ENCODE results near the gene ERBB3. TPM values are rescaled to one million over a fixed set of nuclear protein-coding genes. Genes with fewer than 3 reads are reported as not detected.

The ERBB3 gene
- total RNA-seq, 2 experiments from 2014 or later, result not detected

DNA sequence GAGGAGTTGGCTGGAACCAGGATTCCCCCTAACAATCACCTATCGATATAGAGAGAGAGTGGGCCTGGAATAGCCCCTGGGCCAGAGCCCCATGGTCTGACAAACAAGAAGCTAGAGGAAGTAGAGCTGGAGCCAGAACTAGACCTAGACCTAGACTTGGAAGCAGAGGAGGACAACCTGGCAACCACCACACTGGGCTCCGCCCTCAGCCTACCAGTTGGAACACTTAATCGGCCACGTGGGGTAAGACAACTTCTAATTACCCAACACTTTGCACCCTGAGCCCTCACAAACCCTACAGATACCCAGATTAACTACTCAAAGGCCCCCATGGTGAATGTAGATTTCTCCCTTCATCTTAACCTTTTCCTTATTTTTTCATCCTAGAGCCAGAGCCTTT is 19.8 kb downstream of the ERBB3 start:
- POLR2A ChIA-PET, result interaction anchor here (0.6 kb wide), 1 partner anchor 419 kb away, joined by 3 read pairs; no protein-coding TSS in a partner anchor
- peaks cover 3% of the 10 kb centered on the region; the same call in 1 of the 2 replicates for H3K36me3 ChIP-seq (ENCODE audit: insufficient read depth, low read length)
- intact Hi-C loops (cut with micrococcal nuclease; ENCODE audit: unreplicated experiment), result loop anchor here (5.0 kb wide), 1 partner anchor 37 kb away; no protein-coding TSS in a partner anchor

DNA sequence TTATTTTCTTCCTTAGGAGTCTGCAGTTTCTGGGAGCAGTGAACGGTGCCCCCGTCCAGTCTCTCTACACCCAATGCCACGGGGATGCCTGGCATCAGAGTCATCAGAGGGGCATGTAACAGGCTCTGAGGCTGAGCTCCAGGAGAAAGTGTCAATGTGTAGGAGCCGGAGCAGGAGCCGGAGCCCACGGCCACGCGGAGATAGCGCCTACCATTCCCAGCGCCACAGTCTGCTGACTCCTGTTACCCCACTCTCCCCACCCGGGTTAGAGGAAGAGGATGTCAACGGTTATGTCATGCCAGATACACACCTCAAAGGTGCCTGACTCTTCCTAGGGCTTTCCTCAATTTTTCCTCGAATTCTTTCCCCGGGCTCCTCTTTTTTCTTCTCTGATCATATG is 21.1 kb downstream of the ERBB3 start:
- CTCF ChIA-PET (ENCODE audit: unreplicated experiment), result no interaction called here
- no TSS peak for BruUV-seq (replicated peaks)
- peaks cover 15% of the 10 kb centered on the region for H3K36me3 ChIP-seq (ENCODE audit: insufficient read depth, low read length)

More for the DNA sequence above, 19.8 kb downstream of the ERBB3 start:
- TF ChIP-seq, protein P1, sequence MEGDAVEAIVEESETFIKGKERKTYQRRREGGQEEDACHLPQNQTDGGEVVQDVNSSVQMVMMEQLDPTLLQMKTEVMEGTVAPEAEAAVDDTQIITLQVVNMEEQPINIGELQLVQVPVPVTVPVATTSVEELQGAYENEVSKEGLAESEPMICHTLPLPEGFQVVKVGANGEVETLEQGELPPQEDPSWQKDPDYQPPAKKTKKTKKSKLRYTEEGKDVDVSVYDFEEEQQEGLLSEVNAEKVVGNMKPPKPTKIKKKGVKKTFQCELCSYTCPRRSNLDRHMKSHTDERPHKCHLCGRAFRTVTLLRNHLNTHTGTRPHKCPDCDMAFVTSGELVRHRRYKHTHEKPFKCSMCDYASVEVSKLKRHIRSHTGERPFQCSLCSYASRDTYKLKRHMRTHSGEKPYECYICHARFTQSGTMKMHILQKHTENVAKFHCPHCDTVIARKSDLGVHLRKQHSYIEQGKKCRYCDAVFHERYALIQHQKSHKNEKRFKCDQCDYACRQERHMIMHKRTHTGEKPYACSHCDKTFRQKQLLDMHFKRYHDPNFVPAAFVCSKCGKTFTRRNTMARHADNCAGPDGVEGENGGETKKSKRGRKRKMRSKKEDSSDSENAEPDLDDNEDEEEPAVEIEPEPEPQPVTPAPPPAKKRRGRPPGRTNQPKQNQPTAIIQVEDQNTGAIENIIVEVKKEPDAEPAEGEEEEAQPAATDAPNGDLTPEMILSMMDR (conservative IDR thresholded peaks at IDR 0.05; ENCODE audit: low read length), result no peak
- TF ChIP-seq EZH2phosphoT487 (IDR thresholded peaks at IDR 0.05; ENCODE audit: borderline replicate concordance, low read depth, low read length), result no peak
- H3K9me3 ChIP-seq (ENCODE audit: low read length), result no peaks in the 10 kb centered on the region
- no TSS peak for BruUV-seq (replicated peaks)
- H3K4me2 ChIP-seq (ENCODE audit: low read length), result no peak overlapping the region
- H2AFZ ChIP-seq (ENCODE audit: low read length), result no peak overlapping the region
- H3K4me3 ChIP-seq (ENCODE audit: low read depth, low read length, poor library complexity, severe bottlenecking), result no peak overlapping the region
- H4K20me1 ChIP-seq (ENCODE audit: insufficient read depth, low read length), result no peaks in the 10 kb centered on the region
- H3K9me2 ChIP-seq (ENCODE audit: insufficient read depth, low read length), result no peaks in the 10 kb centered on the region
- DNase-seq (ENCODE audit: low spot score), result no peak
- peaks cover 11% of the 10 kb centered on the region for H3K4me1 ChIP-seq (ENCODE audit: insufficient read depth, low read length, poor library complexity, severe bottlenecking)
- H3K79me2 ChIP-seq (ENCODE audit: insufficient read depth, low read depth, low read length), result peaks cover 5% of the 10 kb centered on the region
- CTCF ChIA-PET (ENCODE audit: unreplicated experiment), result interaction anchor here (0.6 kb wide), 1 partner anchor 255 kb away, joined by 3 read pairs; no protein-coding TSS in a partner anchor
- no peak overlapping the region for H3K27ac ChIP-seq (ENCODE audit: low read depth, low read length, poor library complexity, severe bottlenecking)

DNA sequence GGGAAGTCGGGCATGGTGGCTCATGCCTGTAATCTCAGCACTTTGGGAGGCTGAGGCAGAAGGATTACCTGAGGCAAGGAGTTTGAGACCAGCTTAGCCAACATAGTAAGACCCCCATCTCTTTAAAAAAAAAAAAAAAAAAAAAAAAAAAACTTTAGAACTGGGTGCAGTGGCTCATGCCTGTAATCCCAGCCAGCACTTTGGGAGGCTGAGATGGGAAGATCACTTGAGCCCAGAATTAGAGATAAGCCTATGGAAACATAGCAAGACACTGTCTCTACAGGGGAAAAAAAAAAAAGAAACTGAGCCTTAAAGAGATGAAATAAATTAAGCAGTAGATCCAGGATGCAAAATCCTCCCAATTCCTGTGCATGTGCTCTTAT is 22.7 kb downstream of the ERBB3 start:
- POLR2A ChIA-PET, result interaction anchor here (0.7 to 4.0 kb wide), 4 partner anchors 12 to 67 kb away, joined by 3 to 64 read pairs (median 6); partner anchors contain the start of genes ESYT1, RPL41 and ZC3H10
- peak overlapping the region; percentile 83 for H3K4me2 ChIP-seq (ENCODE audit: low read length)

More for the DNA sequence above, 21.1 kb downstream of the ERBB3 start:
- Histone ChIP-seq H3K9me3 (ENCODE audit: low read length) (no peaks in the 10 kb centered on the region), H3K4me3 (ENCODE audit: low read depth, low read length, poor library complexity, severe bottlenecking) (no peak overlapping the region), H3K4me2 (ENCODE audit: low read length) (no peak overlapping the region), H3K4me1 (ENCODE audit: insufficient read depth, low read length, poor library complexity, severe bottlenecking) (peaks cover 15% of the 10 kb centered on the region), H3K9me2 (ENCODE audit: insufficient read depth, low read length) (no peaks in the 10 kb centered on the region), H3K79me2 (ENCODE audit: insufficient read depth, low read depth, low read length) (peaks cover 17% of the 10 kb centered on the region), H3K27ac (ENCODE audit: low read depth, low read length, poor library complexity, severe bottlenecking) (no peak overlapping the region), H4K20me1 (ENCODE audit: insufficient read depth, low read length) (peaks cover 8% of the 10 kb centered on the region), H2AFZ (ENCODE audit: low read length) (no peak overlapping the region)
- POLR2A ChIA-PET, result interaction anchor here (0.6 kb wide), 1 partner anchor 369 kb away, joined by 3 read pairs; no protein-coding TSS in a partner anchor
- DNase-seq (ENCODE audit: low spot score), result no peak
- no peak for TF ChIP-seq EZH2phosphoT487 (IDR thresholded peaks at IDR 0.05; ENCODE audit: borderline replicate concordance, low read depth, low read length)
- TF ChIP-seq, protein P1 (conservative IDR thresholded peaks at IDR 0.05; ENCODE audit: low read length), result no peak
- intact Hi-C loops (cut with micrococcal nuclease; ENCODE audit: unreplicated experiment), result no loop called here

More for the DNA sequence above, 22.7 kb downstream of the ERBB3 start:
- peaks cover 27% of the 10 kb centered on the region for H3K4me1 ChIP-seq (ENCODE audit: insufficient read depth, low read length, poor library complexity, severe bottlenecking)
- CTCF ChIA-PET (ENCODE audit: unreplicated experiment), result no interaction called here
- no peak for DNase-seq (ENCODE audit: low spot score)
- H3K9me2 ChIP-seq (ENCODE audit: insufficient read depth, low read length), result no peaks in the 10 kb centered on the region
- BruUV-seq (replicated peaks), result no TSS peak
- intact Hi-C loops (cut with micrococcal nuclease; ENCODE audit: unreplicated experiment), result no loop called here
- H3K4me3 ChIP-seq (ENCODE audit: low read depth, low read length, poor library complexity, severe bottlenecking), result peak overlapping the region; percentile 93
- no peak overlapping the region for H3K27ac ChIP-seq (ENCODE audit: low read depth, low read length, poor library complexity, severe bottlenecking)
- peaks cover 32% of the 10 kb centered on the region for H3K36me3 ChIP-seq (ENCODE audit: insufficient read depth, low read length)
- no peak for TF ChIP-seq EZH2phosphoT487 (IDR thresholded peaks at IDR 0.05; ENCODE audit: borderline replicate concordance, low read depth, low read length)
- TF ChIP-seq, protein P1 (conservative IDR thresholded peaks at IDR 0.05; ENCODE audit: low read length), result no peak
- peaks cover 34% of the 10 kb centered on the region for H3K79me2 ChIP-seq (ENCODE audit: insufficient read depth, low read depth, low read length)
- peak overlapping the region; percentile 56; the same call in 1 of the 2 replicates for H2AFZ ChIP-seq (ENCODE audit: low read length)
- no peaks in the 10 kb centered on the region for H3K9me3 ChIP-seq (ENCODE audit: low read length)
- peaks cover 21% of the 10 kb centered on the region for H4K20me1 ChIP-seq (ENCODE audit: insufficient read depth, low read length)
